K562 (cell line): ENCODE results near the gene WSCD2. TPM values are rescaled to one million over a fixed set of nuclear protein-coding genes. Genes with fewer than 3 reads are reported as not detected.

Experiments
- ATAC-seq: fragments of 200-7000 bp; cut with Tn5 transposase; 3 replicates; pipeline ENCODE4 v1.9.1; 2020; ENCODE audit warnings: moderate library complexity
- BruUV-seq: library from RNA; stranded (reverse); fragments of 400-500 nt; replicated peaks from 2 replicates; lab custom pipeline; 2021; lab: Mats Ljungman, UMichigan
- CTCF ChIA-PET: fragments of 300-600 bp; formaldehyde crosslinking; extraction: SDS; loops from one replicate; lab custom pipeline; 2021; ENCODE audit warnings: low intra/inter-chr PET ratio; lab: Yijun Ruan, JAX
- POLR2A ChIA-PET: fragments of 300-600, 350-650 bp; sonication (Branson Sonifier 250); formaldehyde crosslinking; extraction: SDS; loops from one replicate; lab custom pipeline; 2021; ENCODE audit warnings: antibody characterized with exemption, inconsistent platforms; lab: Yijun Ruan, JAX
- DNase-seq, 4 experiments: peaks; one replicate each; pipeline versions ENCODE4 v3.0.0 to v3.0.0-alpha.2; 2011 to 2018; ENCODE audit warnings: low spot score in 3 of 4, mixed read lengths in 3 of 4; ENCODE audit errors: extremely low read depth in 1 of 4
- FAIRE-seq: peaks from 2 replicates; lab custom pipeline; 2011; peaks lifted over from hg19 to GRCh38; lab: Jason Lieb, UNC
- H2AFZ ChIP-seq: 2 replicates; pipeline ENCODE4 v1.6.0; 2011; ENCODE audit warnings: low read depth, low read length, control low read depth, inconsistent platforms
- H3K27ac ChIP-seq: fragments of 200-600 bp; 3 replicates; pipeline ENCODE4 v1.8.0; 2011; ENCODE audit warnings: low read depth, mild to moderate bottlenecking, control low read depth, inconsistent platforms, low read length, moderate library complexity, mixed read lengths; ENCODE audit errors: extremely low read depth
- H3K27me3 ChIP-seq, 2 experiments: fragments of 300-600 bp in 1 of 2; 2 replicates in 1 of 2; 3 replicates in 1 of 2; pipeline versions ENCODE4 v1.6.0 to v1.8.0; 2011; ENCODE audit warnings: inconsistent platforms in 2 of 2, low read length in 2 of 2, mild to moderate bottlenecking in 1 of 2, mixed read lengths in 1 of 2, moderate library complexity in 1 of 2; ENCODE audit not compliant: control insufficient read depth in 2 of 2, insufficient read depth in 2 of 2
- H3K36me3 ChIP-seq: fragments of 300-600 bp; 3 replicates; pipeline ENCODE4 v1.8.0; 2011; ENCODE audit warnings: mild to moderate bottlenecking, low read length, inconsistent platforms; ENCODE audit not compliant: control insufficient read depth, insufficient read depth
- H3K4me1 ChIP-seq, 2 experiments: fragments of 200-600 bp in 1 of 2; replicated peaks in 1 of 2; 2 replicates in 1 of 2; 3 replicates in 1 of 2; pipeline versions ENCODE4 v1.5.1 to v1.8.0; 2011; ENCODE audit warnings: inconsistent platforms in 2 of 2, low read length in 2 of 2, mild to moderate bottlenecking in 1 of 2, mixed read lengths in 1 of 2, moderate library complexity in 1 of 2; ENCODE audit not compliant: control insufficient read depth in 2 of 2, insufficient read depth in 2 of 2
- H3K4me2 ChIP-seq: 2 replicates; pipeline ENCODE4 v1.6.1; 2011; ENCODE audit warnings: low read length, control low read depth, inconsistent platforms, mixed read lengths; ENCODE audit not compliant: insufficient read depth
- H3K4me3 ChIP-seq: fragments of 200-600 bp; sonication (generic), shearing (Covaris generic); 2 replicates; pipeline ENCODE4 v1.5.1; 2016; ENCODE audit warnings: control low read depth, inconsistent platforms
- H3K79me2 ChIP-seq: fragments of 200-600 bp; 3 replicates; pipeline ENCODE4 v1.8.0; 2011; ENCODE audit warnings: low read length, inconsistent platforms; ENCODE audit not compliant: control insufficient read depth, insufficient read depth
- H3K9ac ChIP-seq, 2 experiments: 2 replicates each; pipeline versions ENCODE4 v1.6.0 to v1.6.1; 2011; ENCODE audit warnings: low read depth in 2 of 2, low read length in 2 of 2, control low read depth in 1 of 2, inconsistent platforms in 1 of 2, mild to moderate bottlenecking in 1 of 2, mixed read lengths in 1 of 2; ENCODE audit not compliant: insufficient read depth in 1 of 2
- H3K9me1 ChIP-seq: one replicate; pipeline ENCODE4 v1.6.0; 2011; ENCODE audit warnings: inconsistent platforms, mild to moderate bottlenecking, low read length, moderate library complexity; ENCODE audit not compliant: control insufficient read depth, insufficient read depth
- H3K9me3 ChIP-seq: replicated peaks from 2 replicates; pipeline ENCODE4 v1.5.1; 2011; ENCODE audit warnings: low read depth, low read length, inconsistent platforms; ENCODE audit not compliant: control insufficient read depth, insufficient read depth
- H4K20me1 ChIP-seq: replicated peaks from 2 replicates; pipeline ENCODE4 v1.6.1; 2011; ENCODE audit warnings: low read length, inconsistent platforms, mixed read lengths; ENCODE audit not compliant: control insufficient read depth, insufficient read depth
- CHD1 ChIP-seq: fragments of 200-600 bp; sonication (generic); IDR thresholded peaks from one replicate; pipeline ENCODE4 v1.6.1; 2012; ENCODE audit warnings: mild to moderate bottlenecking, moderate library complexity, low read length, inconsistent platforms
- ETV1 ChIP-seq: fragments of 450-650 bp; conservative IDR thresholded peaks from 2 replicates; pipeline ENCODE4 v1.6.1; 2016; ENCODE audit warnings: missing genetic modification characterization, control low read depth, low read depth, missing compliant biosample characterization
- GTF2B ChIP-seq: IDR thresholded peaks from 2 replicates; pipeline ENCODE4 v1.6.1; 2011; ENCODE audit not compliant: insufficient read length; ENCODE audit errors: extremely low read depth
- HES1 ChIP-seq: fragments of 450-650 bp; IDR thresholded peaks from 2 replicates; pipeline ENCODE4 v1.6.1; 2016; ENCODE audit warnings: low read depth, mild to moderate bottlenecking, moderate library complexity
- HOXB6 ChIP-seq: fragments of 250-450 bp; sonication (Bioruptor Pico); IDR thresholded peaks from 2 replicates; pipeline ENCODE4 v1.5.1; 2022; ENCODE audit warnings: mild to moderate bottlenecking, borderline replicate concordance
- RBM25 ChIP-seq: fragments of 200-400 bp; formaldehyde crosslinking; IDR thresholded peaks from 2 replicates; pipeline ENCODE4 v1.6.1; 2018; ENCODE audit warnings: low read length, low read depth, moderate library complexity; ENCODE audit not compliant: severe bottlenecking
- WGBS: fragments of 100-300 bp; shearing (Covaris generic); methylation state at CpG from one replicate; pipeline ENCODE4 v1.1.6; 2016; ENCODE audit warnings: low coverage, mixed read lengths; ENCODE audit not compliant: insufficient coverage; ENCODE audit errors: missing lambda C conversion rate; 5-methylcytosine and 5-hydroxymethylcytosine counted together
- in situ Hi-C: fragments of 300-500 bp; cut with MboI; formaldehyde crosslinking; loops from 4 replicates; pipeline ENCODE4 v1.15.0; 2018; ENCODE audit warnings: inconsistent platforms, mixed read lengths
- intact Hi-C: fragments of 100-400 bp; cut with micrococcal nuclease; formaldehyde crosslinking; loops from 2 replicates; pipeline ENCODE4 v1.14.2; 2022
- polyA plus RNA-seq, 8 experiments: library from polyadenylated mRNA; depleted of rRNA in 4 of 8; stranded (reverse) in 5 of 8; unstranded in 3 of 8; fragments of >200 nt; fragmentation: Nextera tagmentation in 2 of 8; fragmentation: Illumina TruSeq in 1 of 8; extraction: Ambion mirVana in 2 of 8; extraction: Trizol in 1 of 8; gene quantifications; 2 replicates each; pipeline versions ENCODE4 v1.2.1 to v1.2.3, GENCODE V29; 2011 to 2014; ENCODE audit warnings: inconsistent platforms in 1 of 8, missing spikeins in 1 of 8
- total RNA-seq, 7 experiments: library from RNA; depleted of rRNA in 6 of 7; stranded (reverse); fragments of >200 nt in 6 of 7; fragmentation: Illumina TruSeq in 2 of 7; extraction: Trizol in 2 of 7; gene quantifications; 2 replicates each; pipeline versions ENCODE4 v1.2.1 to v1.2.3, GENCODE V29; 2011 to 2021; ENCODE audit warnings: low replicate concordance in 1 of 7

Gene WSCD2
- total and polyA plus RNA-seq, 9 of the 15 experiments (the other 6 are each of a cell fraction or from before 2014, with no cell fraction given): 0.72 to 14.1 (median 4.0) TPM

- no peak for TF ChIP-seq HOXB6 (CRISPR knock-in tag)
- no peak for TF ChIP-seq HES1
Measured at GRCh38 chr12:108284163-108284562, 155.1 kb downstream of the WSCD2 start (continued).

- ATAC-seq: no peak
- Histone ChIP-seq H3K36me3 (no peaks in the 10 kb centered on the region), H4K20me1 (peaks cover 3% of the 10 kb centered on the region; the same call in 1 of the 2 replicates), H3K4me3 (no peak overlapping the region), H3K4me2 (no peak overlapping the region), H3K9me3 (no peaks in the 10 kb centered on the region), H3K27me3 (peaks cover 0 to 36% of the 10 kb centered on the region in 2 experiments; a peak in 2 of 5 replicates)
- no TSS peak for BruUV-seq
- 0% methylated on average over 2 of the region's 2 CpGs for WGBS
- TF ChIP-seq ETV1 (tag) (peak; percentile 72), CHD1 (no peak), GTF2B (no peak), RBM25 (peak; percentile 57)
- TF ChIP-seq, all 486 proteins: peak for 2
- Histone ChIP-seq H3K27ac (no peak overlapping the region), H3K9ac (no peak overlapping the region), H2AFZ (no peak overlapping the region), H3K4me1 (no peaks in the 10 kb centered on the region), H3K9me1 (no peaks in the 10 kb centered on the region), H3K79me2 (no peaks in the 10 kb centered on the region)
- intact Hi-C loops: no loop called here
- POLR2A ChIA-PET: no interaction called here
- CTCF ChIA-PET: no interaction called here
- in situ Hi-C loops: no loop called here
- DNase-seq: no peak
- no peak for FAIRE-seq
Measured at GRCh38 chr12:108285016-108285415, 155.9 kb downstream of the WSCD2 start.
